HL-60/S4 (cell line): ENCODE data around the gene FADD.
"Not testable (repeated sequence)": the region's sequence is repeated elsewhere in the genome, so short reads cannot be mapped to it uniquely, and the experiment has no call there.

Source experiments
- in situ Hi-C: fragments of 300-500 bp; cut with MboI; formaldehyde crosslinking; loops from 2 replicates; pipeline ENCODE4 v1.14.3; 2022; ENCODE audit warnings: low sequenced_read_pairs

FADD gene

DNA sequence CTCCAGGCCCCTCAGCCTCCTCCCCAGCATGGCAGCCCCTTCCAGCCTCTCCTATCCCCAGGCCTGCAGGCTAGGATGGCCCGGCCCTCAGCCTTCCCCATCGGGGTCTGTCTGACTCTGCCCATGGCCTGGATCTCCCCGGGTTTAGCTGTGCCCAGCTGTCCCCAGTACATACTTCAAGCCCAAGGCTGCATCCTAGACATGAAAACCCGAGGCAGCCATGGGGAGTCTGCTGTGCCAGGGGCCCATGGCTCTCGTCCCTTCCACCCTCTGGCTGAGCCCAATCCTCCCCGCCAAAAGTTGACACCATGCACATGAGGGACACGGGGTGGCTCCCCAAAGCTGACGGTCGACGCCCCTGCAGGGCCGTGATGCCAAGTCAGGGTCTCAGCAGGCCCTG, 22.2 kb upstream of the FADD start:
- in situ Hi-C loops = no loop called here

- in situ Hi-C loops = no loop called here
Observed at GRCh38 chr11:70182266-70182665, 20.8 kb upstream of the FADD start.

DNA sequence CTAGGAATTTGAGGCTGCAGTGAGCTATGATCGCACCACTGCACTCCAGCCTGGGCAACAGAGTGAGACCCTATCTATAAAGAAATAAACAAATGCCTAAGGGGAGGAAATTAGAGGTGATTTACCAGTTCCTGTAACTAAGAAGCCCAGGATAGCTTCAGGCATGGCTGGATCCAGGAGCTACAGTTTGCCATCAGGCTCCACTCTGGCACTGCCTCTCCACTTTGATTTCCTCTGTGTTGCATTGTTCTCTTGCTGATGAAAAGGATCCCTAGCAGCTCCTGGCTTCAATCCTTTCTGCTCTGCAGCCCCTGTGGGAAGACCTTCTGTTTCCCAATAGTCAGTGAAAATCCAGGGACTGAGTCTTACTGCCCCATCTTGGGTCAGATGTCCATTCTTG, 20.1 kb upstream of the FADD start:
- in situ Hi-C loops = no loop called here

DNA sequence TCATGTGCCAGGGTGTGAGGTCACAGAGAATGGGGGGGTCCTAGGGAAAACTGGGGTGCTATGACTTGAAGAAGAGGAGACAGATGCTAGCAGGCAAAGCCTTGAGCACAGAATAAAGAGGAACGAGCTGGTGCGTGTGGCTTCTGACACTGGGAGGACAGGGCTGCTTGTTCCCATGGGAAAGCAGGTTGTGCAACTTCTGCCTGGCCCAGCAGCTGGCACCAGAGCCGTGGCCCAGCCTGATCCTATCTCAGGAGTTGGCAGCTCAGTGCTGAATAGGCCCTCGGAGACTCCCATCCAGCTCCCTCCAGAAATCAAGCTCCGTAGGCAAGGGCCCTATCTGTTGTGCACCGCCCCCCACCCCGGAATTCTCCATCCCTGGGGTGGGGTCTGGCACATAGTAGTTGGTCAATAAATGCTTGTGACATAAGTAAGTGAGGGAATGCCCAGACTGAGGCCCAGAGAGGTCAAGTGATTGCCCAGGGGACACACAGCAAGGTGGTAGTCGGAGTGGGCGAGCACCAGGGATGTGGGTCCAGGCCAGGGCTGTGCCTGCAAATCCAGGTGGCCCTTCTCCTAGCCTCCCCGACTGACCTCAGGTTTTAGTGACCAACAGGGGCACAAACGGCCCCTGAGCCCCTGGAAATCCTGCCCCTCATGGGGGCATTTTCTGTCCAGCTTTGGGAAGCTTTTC, 19.5 kb upstream of the FADD start:
- in situ Hi-C loops = no loop called here

- in situ Hi-C loops = no loop called here
Observed at GRCh38 chr11:70184396-70184795, 18.7 kb upstream of the FADD start.

DNA sequence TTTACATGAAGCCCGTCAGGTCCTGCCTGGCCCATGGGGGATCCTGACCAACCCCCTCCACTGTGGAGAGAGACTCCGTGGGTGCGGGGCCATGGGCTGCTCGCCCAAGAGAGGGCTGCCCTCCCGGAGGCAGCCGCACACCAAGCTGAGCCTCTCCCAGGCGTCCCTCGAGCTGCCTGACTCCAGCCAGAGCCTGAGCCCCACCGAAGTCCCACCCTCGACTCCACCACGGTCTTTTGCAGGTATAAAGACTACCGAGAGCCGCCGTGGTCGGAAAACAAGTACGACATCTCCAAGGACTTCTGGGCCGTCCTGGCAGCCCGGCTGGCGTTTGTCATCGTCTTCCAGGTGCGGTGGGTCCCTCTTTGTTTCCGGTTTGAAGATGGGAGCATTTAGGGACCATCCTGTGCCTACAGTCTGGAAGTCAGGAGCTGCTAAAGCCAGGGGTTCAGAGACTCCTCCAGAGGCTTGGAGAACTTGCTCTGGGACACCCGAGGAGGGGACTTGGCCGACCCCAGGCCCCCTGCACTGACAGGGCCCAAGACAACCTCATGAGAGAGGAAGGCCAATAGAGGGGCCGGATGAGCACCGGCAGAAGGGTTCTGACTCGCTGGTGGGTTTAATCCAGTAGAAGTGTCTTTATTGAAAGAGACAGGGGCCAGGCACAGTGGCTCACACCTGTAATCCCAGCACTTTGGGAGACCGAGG, 17.6 kb upstream of the FADD start:
- in situ Hi-C loops = no loop called here

DNA sequence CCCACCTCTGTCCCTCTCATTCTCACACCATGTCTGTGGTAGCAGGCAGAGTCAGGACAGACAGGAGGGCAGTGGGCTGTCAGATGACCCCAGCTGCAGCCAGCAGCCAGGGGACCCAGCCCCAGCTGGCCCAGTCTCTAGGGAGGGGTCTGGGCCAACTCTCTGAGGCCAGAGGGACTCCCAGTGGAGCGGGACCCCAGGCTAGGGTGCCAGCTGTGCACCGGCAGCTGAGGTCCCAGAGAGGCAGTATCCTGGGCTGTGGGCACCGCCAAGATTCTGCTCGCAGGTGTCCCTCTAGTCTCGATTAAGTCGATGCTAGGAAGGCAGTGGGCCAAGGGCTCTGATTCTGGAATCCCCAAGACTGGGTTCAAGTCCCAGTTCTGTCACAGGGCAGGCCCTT, 16.7 kb upstream of the FADD start:
- in situ Hi-C loops = no loop called here

DNA sequence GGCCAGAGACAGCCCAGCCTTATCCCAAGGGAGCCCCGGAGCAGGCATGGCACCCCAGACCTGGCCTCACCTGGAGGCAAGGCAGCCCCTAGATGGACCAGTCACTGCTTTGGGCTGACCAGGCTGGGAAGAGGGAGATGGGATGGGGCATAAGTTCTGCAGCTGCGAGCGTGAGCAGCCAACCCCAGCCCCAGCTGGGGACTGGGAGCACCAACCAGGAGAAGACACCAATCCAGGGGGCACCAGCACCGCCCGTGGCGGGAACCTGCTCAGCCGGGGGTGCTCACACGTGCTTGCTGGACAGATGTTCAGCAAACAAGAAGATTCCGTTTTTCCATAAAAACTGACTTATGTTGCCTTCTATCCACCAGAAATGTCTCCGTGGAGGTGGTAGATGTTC, 16.2 kb upstream of the FADD start:
- in situ Hi-C loops = no loop called here

DNA sequence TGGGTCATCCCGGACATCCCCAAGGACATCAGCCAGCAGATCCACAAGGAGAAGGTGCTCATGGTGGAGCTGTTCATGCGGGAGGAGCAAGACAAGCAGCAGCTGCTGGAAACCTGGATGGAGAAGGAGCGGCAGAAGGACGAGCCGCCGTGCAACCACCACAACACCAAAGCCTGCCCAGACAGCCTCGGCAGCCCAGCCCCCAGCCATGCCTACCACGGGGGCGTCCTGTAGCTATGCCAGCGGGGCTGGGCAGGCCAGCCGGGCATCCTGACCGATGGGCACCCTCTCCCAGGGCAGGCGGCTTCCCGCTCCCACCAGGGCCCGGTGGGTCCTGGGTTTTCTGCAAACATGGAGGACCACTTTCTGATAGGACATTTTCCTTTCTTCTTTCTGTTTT, 15.3 kb upstream of the FADD start:
- in situ Hi-C loops = no loop called here

- in situ Hi-C loops = loop anchor here (10.0 kb wide), 2 partner anchors 265 to 505 kb away; no protein-coding TSS in a partner anchor
Observed at GRCh38 chr11:70189622-70190021, 13.5 kb upstream of the FADD start.

DNA sequence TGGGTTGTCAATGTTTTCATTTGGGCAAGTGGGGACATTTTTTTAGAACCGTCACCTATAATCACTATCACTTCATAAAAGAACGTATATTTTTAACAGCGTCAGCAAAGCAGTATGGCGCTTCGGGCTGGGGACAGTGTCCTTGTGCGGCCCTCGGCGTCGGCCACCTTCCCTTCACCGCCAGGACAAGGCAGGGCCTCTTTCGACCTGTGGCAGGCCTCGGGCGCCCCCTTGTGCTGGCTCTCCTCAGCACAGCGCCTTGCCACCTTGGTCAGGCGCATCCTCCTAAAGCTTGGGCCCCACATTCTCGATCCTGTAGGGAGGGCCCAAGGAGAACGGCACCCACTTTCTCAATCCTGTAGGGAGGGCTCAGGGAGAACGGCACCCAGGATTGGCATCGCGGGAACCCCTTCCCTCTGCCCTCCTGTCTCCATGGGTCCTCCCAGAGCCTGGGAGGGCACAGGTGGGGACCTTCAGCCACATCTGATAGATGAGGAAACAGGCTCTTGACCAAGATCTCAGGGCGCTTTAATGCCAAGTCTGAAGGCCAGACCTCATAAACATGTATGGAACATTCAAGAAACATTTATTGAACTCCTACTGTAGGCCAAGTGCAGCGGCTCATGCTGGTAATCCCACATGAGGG, 11.5 kb upstream of the FADD start:
- in situ Hi-C loops = loop anchor here (10.0 kb wide), 2 partner anchors 267 to 507 kb away; no protein-coding TSS in a partner anchor

DNA sequence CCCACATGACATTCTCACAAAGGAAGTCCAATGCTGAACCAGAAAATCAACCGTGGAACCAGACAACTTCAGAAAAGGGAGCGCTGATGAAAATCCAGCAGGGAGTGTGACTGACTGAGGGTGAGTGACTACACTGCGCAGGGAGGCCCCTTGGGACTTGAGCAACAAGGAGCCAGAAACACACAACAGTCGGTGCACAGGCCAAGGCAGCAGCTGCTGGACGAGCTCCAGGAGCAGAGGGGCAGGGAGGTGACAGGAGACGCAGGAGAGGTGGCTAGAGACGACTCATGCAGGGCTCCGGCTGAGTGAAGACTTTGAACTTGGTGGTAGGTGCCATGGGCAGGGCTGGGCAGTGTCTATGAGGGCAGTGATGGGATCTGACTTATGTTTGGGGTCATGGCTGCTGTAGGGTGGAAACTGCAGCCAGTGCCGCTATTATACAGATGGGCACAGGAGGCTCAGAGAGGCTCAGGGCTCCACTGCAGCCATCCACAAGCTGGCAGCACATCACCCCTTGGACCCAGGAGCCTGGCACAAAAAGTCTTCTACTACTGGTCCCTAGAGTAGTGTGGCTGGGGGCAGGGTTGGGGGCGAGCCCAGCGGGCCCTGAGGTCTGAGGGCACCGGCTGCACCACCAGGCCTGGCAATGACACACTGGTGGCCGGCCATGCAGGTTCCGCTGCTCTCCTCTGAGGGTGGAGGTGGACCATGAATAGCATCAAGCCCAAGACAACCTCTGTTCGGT, 10.3 kb upstream of the FADD start:
- in situ Hi-C loops = loop anchor here (10.0 kb wide), 2 partner anchors 268 to 508 kb away; no protein-coding TSS in a partner anchor

- in situ Hi-C loops = loop anchor here (10.0 kb wide), 2 partner anchors 269 to 509 kb away; no protein-coding TSS in a partner anchor
Observed at GRCh38 chr11:70193411-70194292, 9.4 kb upstream of the FADD start.

DNA sequence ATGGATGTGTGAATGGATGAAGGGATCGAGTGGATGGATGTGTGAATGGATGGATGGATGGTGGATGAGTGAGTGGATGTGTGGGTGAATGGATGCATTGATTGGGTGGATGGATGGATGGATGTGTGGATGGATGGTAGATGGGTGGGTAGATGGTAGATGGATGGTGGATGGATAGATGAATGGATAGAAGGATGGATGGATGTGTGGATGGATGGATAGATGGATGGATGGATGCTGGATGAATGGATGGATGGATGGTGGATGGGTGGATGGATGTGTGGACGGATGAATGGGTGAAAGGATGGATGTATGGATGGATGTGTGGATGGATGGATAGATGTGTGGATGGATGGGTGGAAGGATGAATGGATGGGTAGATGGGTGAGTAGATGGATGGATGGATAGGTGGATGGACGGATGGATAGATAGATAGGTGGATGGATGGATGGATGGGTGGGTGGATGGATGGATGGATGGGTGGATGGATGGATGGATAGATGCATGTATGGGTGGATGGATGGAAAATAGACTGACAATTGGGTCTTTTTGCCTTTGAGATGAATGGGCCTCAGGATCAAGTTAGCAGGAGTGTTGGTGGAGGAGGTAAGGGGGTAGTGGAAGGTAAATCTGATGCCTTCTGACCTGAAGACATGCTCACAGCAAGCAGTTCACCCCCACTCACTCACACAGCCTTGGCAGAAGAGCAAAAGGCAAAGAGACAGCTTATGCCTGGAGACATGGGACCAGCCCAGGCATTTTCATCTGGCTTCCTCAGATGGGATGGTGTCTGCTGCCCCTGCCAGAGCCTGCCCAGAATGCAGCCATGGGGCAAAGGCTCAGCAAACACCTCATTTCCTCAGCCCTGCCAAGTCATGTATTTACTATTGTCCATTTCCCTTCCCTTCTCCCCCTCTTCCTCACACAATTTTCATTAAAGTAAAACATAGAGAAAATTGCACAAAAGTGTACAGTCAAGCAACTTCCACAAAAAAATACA, 8.0 kb upstream of the FADD start:
- in situ Hi-C loops = loop anchor here (10.0 kb wide), 2 partner anchors 270 to 510 kb away; no protein-coding TSS in a partner anchor

- in situ Hi-C loops = no loop called here
Observed at GRCh38 chr11:70200212-70200844, 2.8 kb upstream of the FADD start.

DNA sequence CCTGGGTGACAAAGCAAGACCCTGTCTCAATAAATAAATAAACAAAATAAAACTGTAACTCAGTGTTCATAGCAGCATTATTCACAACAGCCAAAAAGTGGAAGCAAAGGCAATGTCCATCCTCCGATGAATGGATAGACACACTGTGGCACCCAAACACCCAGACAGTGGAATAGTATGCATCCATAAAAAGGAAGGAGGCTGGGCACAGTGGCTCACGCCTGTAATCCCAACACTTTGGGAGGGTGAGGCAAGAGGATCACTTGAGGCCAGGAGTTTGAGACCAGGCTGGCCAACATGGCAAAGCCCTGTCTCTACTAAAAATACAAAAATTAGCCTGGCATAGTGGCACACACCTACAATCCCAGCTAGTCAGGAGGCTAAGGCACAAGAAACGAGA, 2.0 kb upstream of the FADD start:
- in situ Hi-C loops = not testable (repeated sequence)

DNA sequence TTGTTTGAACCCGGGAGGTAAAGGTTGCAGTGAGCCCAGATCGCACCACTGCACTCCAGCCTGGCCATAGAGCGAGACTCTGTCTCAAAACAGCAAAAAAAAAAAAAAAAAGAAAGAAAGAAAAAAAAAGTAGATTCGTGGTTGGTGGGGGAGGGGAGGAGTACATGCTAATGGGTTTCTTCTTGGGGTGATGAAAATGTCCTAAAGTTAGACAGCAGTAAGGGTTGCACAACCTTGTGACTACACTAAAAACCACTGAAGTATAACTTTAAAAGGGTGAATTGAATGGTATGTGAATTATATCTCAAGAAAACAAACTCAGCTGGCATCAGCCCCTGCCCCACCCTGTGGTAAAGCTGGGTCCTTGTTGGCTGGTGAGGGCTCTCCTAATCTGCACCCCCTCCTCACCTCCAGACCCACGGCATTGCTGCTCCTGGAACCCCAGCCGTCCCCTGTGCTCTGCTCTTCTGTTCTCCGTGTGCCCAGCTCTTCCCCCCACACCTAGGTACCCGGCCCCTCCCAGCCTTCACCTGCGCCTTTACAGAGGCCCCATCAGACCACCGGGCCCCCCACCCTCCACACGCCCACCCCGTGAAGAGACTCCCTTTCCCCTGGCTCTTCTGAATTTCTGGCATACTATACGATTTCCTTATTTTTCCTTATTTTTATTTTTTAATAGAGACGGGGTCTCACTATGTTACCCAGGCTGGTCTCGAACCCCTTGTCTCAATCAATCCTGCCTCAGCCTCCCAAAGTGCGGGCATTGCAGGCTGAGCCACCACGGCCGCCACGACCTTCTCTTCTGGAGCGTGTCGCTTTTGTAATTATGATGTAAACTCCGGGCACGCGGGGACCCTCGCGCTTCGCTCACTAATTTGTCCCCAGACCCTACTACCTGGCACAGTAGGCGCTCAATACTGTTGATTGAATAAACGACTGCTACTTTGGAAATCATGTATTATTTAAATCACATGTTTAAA, 924 bp upstream of the FADD start:
- in situ Hi-C loops = no loop called here
